IPS-NIHi7 (cell line): ENCODE results near the gene CETP.
"Not testable (repeated sequence)": the region's sequence is repeated elsewhere in the genome, so short reads cannot be mapped to it uniquely, and the experiment has no call there.

Experiments
- DNase-seq: peaks from one replicate; pipeline ENCODE4 v3.0.0; 2012; ENCODE audit warnings: mixed read lengths; ENCODE audit errors: extremely low spot score

The CETP gene

DNA sequence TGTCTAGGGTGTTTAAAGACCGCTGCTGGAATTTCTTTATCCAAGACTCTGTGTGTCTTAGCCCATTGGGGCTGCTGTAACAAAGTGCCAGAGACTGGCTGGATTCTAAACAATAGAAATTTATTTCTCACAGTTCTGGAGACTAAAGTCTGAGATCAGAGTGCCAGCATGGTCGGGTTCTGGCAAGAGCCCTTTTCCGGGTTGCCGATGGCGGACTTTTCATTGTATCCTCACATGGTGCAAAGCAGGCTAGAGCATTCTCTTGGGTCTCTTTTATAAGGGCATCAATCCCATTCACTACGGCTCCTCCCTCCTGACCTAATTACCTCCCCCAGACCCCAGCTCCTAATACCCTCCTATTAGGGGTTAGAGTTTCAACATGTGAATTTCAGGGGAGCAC, 37.1 kb downstream of the CETP start:
- no peak for DNase-seq

DNA sequence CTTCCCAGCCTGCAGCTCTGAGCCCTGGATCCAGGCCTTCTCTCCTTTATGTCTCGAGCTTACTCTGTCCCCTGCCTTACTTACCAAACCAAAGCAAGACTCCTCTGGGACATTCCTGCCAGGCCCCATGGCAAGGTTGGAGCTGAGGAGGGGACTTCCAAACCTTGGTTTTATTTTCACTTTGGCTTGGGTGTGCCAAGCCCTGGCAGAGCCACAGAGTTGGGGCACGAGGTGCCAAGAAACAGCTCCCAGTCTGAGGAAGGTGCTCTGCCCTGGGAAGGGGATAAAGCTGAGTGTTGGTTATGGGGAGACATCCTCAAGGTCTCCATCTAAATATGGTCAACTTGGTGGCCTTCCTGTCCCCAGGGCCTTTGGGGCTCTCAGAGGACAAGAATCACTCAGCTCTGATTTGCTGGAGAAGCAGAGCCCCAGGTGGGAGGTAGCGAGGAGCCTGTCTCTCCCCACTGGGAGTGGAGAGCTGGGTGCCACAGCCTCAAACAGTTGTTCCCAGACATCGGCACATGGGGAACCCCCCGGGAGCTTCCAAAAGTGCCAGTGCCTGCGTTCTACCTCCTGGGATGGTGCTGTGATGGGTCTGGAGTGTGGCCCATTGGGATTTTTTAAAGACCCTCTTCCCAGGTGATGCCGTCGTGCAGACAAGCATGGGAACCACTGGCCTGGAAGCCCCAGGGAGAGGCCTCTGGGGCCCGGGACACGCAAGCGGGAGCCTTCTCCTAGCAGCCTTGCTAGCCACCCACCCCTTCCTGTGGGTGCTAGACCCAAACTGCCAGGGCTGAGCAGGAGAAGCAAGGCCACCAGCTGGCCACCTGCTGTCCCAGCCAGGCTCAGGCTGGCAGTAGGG, 37.9 kb downstream of the CETP start:
- no peak for DNase-seq

DNA sequence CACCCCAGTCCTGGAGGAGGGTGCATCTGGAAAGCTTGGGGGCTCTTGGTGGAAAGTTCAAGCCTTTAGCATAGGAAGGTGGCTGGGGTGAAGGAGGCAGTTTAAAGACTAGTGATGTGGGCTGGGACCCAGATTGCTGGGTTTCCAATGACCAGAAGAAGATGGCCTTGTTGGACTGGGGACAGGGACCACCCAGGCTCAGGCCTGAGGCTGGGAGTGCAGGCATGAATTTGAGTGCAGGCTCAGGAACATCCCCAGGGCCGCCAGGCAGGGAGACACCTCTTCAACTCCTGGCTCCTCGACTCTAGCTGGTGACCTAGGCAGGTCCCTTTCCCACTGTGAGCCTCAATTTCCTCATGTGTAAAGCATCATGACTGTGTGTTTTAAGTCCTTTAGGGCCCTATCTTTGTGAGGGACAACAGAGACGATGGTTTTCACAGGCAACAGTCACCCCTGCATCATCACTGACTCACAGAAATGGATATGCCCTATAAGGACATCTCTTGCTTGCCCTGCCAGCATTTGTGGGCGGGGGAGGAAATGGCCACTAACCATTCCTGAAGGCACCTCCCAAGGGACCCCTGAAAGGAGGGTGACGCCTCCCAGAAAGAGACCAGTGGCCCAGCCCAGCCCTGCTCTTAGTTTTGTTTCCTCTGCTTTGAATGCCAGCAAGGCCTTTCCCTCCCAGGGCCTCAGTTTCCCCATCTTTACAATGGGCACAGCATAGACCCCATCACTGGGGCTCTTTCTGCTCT, 38.7 kb downstream of the CETP start:
- DNase-seq, result no peak

DNA sequence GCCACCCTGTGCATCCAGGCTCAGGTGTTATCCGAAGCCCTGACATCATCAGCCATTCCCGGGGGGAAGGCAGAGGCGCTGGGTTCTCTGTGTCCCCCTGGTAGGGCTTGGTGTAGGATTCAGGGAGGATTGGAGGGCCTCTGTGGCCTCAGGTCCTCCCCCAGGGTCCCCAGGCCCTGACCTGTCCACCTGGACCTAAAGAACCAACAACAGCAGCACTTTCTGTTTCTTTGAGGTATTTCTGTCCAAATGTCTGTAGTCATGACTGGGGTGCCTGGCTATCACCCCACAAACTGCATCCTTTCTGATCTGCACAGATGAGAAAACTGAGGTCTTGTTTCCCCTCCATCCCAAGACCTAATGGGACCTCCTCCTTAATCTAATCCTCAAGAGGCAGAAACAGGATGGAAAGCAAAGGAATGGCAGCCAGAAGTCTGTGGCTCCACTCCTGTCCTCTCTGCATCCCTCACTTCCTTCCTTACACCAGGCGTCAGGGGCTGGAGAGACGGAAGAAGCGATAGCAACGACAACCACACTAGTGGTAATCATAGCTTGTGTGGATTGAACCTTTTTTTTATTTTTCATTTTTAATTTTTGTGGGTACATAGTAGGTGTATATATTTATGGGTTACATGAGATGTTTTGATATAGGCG, 39.4 kb downstream of the CETP start:
- DNase-seq, result no peak

DNA sequence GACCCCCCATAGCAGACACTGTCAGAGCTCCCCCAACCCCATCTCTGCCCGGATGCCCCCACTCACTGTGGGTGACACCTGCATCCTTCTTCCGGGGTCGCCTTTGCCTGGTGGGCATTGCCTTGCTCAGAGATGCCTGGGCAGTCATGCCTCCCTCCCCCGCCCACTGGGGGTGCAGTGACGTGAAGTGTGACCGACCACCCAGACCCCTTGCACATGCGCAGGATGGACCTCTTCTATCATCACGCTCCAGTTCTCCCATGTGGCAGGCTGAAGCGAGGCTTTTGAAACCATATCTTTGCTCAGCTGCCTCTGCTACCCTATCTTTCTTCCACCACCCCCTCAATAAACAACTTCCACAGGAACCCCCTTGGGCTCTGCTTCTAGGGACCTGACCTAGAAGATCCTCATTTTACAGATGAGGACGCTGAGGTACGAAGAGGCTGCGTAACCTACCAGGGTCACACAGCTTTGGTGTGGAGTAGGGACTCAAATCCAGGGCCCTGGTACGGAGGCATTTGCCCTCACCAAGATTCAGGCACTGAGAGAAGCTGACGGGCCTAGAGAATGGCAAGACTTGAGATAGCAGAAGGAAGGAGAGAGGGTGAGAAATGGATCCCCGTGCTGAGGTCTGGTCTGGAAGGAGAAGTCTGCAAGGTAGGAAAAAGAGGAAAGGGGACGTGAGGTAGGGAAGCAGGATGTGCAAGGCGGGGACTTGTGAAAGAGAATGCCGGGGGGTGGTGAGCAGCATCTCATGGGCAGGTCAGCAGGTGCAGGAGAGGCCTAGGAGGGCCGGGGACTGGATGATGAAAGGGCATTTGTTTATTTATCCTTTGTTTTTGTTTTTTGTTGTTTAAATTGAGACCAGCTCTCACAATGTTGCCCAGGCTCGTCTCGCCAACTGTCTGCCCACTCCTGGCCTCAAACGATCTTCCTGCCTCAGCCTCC, 42.0 kb downstream of the CETP start:
- no peak for DNase-seq

DNA sequence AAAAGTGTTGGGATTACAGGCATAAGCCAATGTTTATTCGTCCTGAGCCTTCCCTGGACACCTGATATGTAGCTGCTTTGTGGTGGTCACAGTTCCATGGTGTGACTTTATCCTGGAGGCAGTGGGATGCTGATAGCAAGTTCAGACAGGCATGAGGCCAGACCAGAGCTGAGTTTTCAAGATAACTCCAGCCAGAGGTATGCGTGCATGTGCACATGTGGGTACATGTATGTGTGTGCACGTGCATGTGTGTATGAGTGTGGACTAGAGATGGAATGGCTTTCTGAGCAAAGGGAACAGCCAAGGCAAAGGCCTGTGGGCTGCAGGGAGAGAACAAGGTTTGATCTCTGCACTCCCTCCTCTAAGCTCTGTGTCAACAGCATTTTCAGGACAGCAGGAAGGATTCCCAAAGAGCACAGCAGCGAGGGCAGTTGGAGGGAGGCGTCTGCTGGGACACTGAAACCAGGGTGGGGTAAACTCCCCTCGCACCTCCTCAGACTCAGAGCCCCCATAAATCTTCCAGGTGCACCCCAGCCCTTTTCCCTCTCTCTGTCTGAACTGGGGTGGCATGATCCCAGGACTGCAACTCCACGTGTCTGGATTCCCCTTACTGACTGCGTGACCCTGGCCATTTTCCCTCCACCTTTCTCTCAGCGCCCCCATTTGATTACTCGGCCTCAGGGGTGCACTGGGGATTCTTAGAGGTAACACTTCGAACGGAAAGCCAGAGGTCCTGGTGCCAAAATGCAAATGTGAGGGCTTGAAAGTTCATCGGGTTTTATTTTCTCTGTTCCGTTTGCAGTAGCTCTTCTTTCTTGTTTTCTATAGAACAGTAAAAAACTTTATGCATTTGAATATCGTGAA, 42.9 kb downstream of the CETP start:
- DNase-seq, result no peak

DNA sequence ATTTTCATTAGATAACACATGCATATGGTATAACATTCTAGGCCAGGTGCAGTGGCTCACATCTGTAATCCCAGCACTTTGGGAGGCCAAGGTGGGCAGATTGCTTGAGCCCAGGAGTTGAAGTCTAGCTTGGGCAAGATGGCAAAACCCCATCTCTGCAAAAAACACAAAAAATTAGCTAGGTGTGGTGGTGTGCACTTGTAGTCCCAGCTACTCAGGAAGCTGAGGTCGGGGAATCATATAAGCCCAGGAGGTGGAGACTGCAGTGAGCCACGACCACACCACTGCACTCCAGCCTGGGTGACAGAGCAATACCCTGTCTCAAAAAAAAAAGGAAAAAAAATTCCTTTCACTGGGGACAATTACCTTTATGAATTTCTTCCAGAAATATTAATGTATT, 43.8 kb downstream of the CETP start:
- not testable (repeated sequence) for DNase-seq

DNA sequence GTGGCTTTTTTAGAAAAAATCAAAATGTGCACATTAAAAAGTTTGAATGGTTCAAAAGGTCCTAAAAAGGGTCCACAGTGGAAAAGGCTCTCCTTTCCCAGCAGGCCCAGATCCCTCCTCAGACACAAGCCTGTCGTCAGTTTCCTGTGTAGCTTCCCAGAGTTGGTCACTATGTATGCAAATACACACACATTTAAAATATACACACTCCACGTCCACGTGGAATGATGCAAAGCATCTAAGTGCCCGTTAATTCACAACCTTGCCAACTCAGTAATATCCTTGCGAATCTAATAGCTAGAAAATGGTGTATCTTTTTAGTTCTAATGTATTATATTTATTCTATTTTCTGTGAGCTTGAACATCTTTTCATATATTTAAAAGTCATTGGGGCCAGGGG, 45.3 kb downstream of the CETP start:
- no peak for DNase-seq

DNA sequence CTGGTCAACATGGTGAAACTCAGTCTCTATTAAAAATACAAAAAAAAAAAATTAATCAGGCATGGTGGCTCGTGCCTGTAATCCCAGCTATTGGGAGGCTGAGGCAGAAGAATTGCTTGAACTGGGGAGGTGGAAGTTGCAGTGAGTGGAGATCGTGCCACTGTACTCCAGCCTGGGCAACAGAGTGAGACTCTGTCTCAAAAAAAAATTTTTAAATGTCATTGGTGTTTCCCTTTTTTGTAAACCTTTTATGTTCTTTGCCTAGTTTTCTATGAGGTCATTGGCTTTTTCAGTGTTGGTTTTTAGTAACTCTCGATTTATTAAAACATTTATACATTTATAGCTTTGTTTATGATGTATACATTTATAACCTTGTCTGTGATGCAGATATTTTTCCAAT, 45.8 kb downstream of the CETP start:
- DNase-seq, result no peak

DNA sequence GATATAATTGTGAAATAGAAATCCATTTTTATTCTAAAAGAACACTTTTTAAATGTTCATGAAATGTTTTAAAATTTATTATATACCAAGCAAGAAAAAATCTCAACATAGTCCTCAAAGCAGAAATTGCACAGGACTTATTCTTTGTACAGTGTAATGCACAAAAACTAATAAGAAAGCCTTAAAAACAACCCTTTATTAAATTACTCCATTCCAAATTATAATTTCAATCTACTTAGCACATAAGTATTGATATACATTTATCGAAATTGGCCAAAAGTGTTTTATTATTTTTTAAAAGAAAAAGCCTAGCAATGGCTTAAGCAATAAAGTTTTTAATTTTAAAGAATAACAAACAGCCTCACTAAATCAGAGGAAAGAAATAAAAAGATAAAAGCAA, 46.7 kb downstream of the CETP start:
- no peak for DNase-seq

DNA sequence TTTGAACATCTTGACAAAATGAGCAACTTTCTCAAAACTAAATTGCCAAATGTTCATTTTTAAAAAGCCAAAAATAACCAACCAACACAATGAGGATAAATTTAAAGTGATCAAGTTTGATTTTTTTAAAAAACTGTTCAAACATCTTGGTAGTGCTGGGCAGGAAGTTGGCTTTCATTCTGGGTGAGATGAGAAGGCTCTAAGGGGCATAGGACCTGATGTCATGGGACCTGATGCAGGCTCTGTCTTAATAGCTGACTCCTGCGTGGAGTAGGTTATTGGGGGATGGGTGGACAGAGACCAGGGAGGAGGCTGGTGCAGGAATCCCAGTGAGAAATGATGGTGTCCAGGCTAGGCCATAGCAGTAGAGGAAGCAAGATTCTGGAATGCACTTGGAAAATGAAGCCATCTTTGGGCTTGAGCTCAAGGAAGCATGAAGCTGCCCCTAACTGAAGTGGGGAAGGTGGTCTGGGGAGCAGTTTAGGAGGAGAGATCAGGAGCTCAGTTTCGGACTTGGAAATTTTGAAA, 48.0 kb downstream of the CETP start:
- no peak for DNase-seq

DNA sequence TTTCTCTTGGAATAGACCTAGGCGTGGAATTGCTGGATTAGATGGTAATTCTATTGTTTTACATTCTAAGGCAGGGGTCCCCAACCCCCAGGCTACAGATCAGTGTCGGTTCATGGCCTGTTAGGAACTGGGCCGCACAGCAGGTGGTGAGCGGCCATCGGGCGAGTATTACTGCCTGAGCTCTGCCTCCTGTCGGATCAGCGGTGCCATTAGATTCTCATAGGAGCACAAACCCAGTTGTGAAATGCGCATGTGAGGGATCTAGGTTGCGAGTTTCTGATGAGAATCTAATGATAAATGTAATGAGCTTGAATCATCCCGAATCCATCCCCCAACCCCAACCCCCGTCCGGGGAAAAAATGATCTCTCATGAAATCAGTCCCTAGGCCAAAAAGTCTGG, 50.6 kb downstream of the CETP start:
- DNase-seq, result no peak

DNA sequence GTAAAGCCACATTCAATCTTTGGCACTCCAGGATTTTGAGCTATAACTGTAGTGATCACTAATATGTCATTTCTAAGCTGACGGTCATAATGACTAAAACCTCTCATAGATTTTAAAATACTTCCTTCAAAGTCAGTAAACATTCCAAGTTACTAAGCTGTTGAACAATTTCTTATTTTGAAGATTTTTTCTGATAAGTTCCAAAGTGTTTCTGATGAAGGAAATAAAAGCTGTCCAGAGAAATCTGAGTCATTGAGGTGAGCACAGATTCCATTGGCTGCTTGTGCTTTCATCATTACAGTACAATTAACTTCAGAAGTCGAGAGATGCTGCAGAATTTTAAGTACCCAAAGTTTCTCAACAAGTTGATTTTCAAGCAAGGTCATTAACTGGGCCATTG, 51.5 kb downstream of the CETP start:
- no peak for DNase-seq

DNA sequence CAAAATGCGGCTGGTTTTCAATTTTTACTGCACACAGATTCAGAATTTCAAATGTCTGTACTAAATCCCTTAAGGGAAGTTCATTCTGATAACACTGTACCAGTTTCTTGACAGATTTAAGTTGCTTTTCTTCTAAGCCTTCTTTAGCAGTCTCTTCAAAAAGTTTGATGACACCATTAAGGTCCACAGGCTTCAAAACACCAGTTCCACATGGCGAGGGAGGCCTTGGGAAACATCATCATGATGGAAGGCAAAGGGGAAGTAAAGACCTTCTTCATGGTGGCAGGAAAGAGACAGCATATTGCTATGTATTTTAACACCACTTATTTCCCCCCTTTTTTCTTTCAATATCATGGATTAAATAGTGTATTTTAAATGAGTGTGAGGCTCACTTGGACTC, 52.2 kb downstream of the CETP start:
- no peak for DNase-seq

DNA sequence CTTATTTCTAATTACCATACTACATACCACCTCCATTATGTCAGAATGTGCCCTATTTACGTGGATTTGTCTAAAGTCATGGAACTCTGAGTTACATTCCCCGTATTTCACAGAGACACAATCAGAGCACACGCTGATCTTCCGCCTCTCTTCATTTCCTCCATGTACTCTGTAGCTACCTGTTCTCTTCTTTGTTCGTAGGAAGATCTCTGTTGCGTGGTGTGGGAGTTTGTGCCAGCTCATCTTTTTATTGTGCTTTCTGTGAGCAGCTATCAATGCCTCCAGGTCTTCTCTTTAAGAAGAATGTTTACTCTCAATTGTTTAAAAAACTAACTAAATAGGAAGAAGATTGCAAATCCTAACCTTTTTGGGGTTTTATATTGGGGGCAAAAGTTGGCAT, 54.6 kb downstream of the CETP start:
- DNase-seq, result no peak

DNA sequence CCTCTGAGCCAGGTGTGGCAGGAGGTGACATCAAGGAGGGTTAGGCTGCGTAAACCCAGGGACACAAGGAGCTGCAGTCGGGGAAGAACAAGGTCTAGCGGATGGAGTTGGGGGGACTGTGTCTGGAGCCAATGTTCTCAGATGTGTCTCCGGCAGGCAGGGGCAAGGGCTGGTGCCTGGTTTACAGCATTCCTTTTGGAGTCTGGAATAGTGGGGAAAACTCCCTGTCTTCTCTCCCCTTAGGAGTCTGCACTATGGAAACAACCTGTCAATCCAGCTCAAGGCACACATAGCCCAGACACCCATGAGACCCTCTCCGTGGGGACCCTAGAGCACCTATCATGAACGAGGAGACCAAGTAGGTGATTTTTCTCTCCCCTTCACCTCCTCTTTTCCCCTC, 55.1 kb downstream of the CETP start:
- DNase-seq, result no peak

DNA sequence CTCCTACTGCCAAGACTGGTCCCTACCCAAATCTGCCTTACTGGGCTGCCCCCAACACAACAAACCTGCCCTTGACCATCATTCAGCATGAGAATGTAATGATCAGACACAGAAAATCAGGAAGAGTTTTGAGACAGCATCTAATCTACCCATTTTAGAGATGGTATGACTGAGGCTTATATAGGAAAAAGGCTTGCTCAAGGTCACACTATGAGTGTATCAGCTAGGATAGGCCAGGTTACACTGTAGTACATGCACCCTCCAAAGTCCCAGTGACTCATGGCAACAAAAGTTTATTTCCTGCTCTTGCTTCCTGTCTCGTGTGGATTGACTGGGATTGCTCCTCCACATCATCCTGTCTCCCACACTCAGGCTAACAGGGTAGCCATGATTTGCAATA, 55.5 kb downstream of the CETP start:
- DNase-seq, result no peak

DNA sequence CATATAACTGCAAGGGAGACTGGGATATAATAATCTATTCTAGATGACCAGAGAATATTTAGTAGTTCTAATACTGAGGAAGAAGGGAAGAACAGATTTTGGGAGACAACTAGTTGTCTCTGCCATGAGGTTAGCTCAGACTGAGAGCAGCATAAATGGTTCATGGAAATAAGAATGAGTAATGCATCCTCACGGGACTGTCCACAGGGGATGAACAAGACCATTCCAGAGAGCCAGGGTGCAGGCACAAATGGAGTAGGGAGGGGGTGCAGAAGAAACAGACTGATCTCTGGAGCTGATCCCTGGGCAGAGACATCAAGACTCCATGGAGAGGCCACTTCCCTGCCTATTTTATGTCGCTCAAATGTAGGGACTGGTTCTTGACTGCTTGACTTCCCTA, 58.0 kb downstream of the CETP start:
- no peak for DNase-seq

DNA sequence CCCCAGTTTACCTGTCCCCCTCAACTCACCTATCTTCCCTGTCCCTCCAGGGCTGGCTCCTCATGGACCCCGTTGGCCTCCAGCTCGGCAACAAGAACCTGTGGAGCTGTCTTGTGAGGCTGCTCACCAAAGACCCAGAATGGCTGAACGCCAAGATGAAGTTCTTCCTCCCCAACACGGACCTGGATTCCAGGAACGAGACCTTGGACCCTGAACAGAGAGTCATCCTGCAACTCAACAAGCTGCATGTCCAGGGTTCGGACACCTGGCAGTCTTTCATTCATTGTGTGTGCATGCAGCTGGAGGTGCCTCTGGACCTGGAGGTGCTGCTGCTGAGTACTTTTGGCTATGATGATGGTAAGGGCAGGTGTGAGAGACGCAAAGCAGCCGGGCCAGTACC, 58.9 kb downstream of the CETP start:
- DNase-seq, result no peak

DNA sequence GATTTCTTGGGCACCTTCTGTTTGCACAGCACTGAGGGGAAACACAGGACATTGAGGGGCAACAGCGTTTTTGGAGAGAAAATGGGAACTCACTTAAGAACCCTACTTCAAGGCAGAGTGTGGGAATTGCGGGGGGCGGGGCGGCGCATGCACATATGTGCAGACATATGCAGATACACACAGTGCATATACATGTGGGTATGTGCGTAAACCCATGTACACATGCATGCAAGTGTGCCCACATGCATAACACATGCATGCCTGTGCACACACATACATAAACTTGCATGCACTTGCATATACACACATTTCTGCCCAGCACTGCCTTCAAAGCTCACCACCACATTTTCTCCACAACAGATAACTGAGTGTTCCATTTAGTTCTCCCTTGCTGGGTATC, 60.0 kb downstream of the CETP start:
- no peak for DNase-seq
